H1 (cell line): ENCODE measurements around the gene ENTPD2. TPM values are rescaled to one million over a fixed set of nuclear protein-coding genes. Genes with fewer than 3 reads are reported as not detected.

ENCODE experiments used
- CHD1 ChIP-seq: IDR thresholded peaks from 2 replicates; pipeline ENCODE4 v1.6.1; 2012; ENCODE audit warnings: low read depth, low read length, improper control_type of control experiment
- EZH2 ChIP-seq: fragments of 200-600 bp; sonication (generic); IDR thresholded peaks from 2 replicates; pipeline ENCODE4 v1.7.1; 2012; ENCODE audit warnings: low read depth, mild to moderate bottlenecking, moderate library complexity, low read length, inconsistent platforms; ENCODE audit not compliant: severe bottlenecking
- NANOG ChIP-seq: IDR thresholded peaks from 2 replicates; pipeline ENCODE4 v1.6.1; 2011; ENCODE audit warnings: low read length, low read depth, mild to moderate bottlenecking, inconsistent platforms; ENCODE audit not compliant: insufficient read depth, poor library complexity, severe bottlenecking
- TCF12 ChIP-seq: IDR thresholded peaks from 2 replicates; pipeline ENCODE4 v1.6.1; 2011; ENCODE audit warnings: low read depth, mild to moderate bottlenecking, low read length
- polyA plus RNA-seq, 7 experiments: library from polyadenylated mRNA; depleted of rRNA in 3 of 7; stranded (reverse) in 5 of 7; unstranded in 2 of 7; fragments of >200 nt in 5 of 7; fragments of 200-250 nt in 2 of 7; gene quantifications; 1 replicate in 5 of 7; 2 replicates in 1 of 7; 4 replicates in 1 of 7; pipeline versions ENCODE4 v1.2.1 to v1.2.3, GENCODE V29; 2011 to 2013; ENCODE audit warnings: missing spikeins in 2 of 7, mixed read lengths in 2 of 7
- total RNA-seq: library from RNA; stranded (reverse); fragmentation: NEBNext Ultra II Directional; extraction: Animal tissue kit (Norgen Biotek cat#: 25700); gene quantifications from 2 replicates; pipeline ENCODE4 v1.2.1, GENCODE V29; 2021

ENTPD2 gene
- total and polyA plus RNA-seq, 2 of the 8 experiments (the other 6 are each of a cell fraction or from before 2014, with no cell fraction given), result 0.65 to 3.8 TPM

- TF ChIP-seq TCF12 (no peak), NANOG (no peak), EZH2 (no peak), CHD1 (no peak)
- TF ChIP-seq, all 59 proteins: peak for 0
These were observed 17.9 kb downstream of the ENTPD2 start (continued) for GRCh38 chr9:137035937-137036336.
